HCT116 (cell line): ENCODE results near the gene TACR2. TPM values are rescaled to one million over a fixed set of nuclear protein-coding genes. Genes with fewer than 3 reads are reported as not detected.

Source experiments
- ATAC-seq: fragments of 200-7000 bp; cut with Tn5 transposase; 2 replicates; pipeline ENCODE4 v1.9.1; 2020; ENCODE audit warnings: mild to moderate bottlenecking, moderate library complexity
- BruUV-seq: library from RNA; stranded (reverse); fragments of 400-500 nt; replicated peaks from 2 replicates; lab custom pipeline; 2021; lab: Mats Ljungman, UMichigan
- CTCF ChIA-PET: fragments of 300-600 bp; sonication (Branson Sonifier 250); formaldehyde crosslinking; loops from one replicate; lab custom pipeline; 2021; ENCODE audit warnings: antibody characterized with exemption; lab: Charles Lee
- POLR2A ChIA-PET: fragments of 300-600, 350-600 bp; sonication (Branson Sonifier 250); formaldehyde crosslinking; loops from one replicate; lab custom pipeline; 2021; ENCODE audit warnings: antibody characterized with exemption; lab: Charles Lee
- RAD21 ChIA-PET, 2 experiments: fragments of 300-600 bp; sonication (Branson Sonifier 250); formaldehyde crosslinking; loops; one replicate each; lab custom pipeline; 2023; ENCODE audit warnings: low total read pairs in 2 of 2; ENCODE audit not compliant: uncharacterized antibody in 2 of 2, unreplicated experiment in 2 of 2, low non-redundant PET in 1 of 2; lab: Charles Lee
- DNase-seq: peaks from one replicate; pipeline ENCODE4 v3.0.0-alpha.2; 2010; ENCODE audit warnings: low read depth, low spot score
- H2AFZ ChIP-seq: fragments of 200-600 bp; shearing (Covaris generic), sonication (generic); 2 replicates; pipeline ENCODE4 v1.6.1; 2017; ENCODE audit warnings: low read depth, mixed run types, mixed read lengths, antibody characterized with exemption, low read length; ENCODE audit not compliant: poor library complexity, severe bottlenecking
- H3K27ac ChIP-seq: 2 replicates; pipeline ENCODE4 v1.5.1; 2012; ENCODE audit warnings: low read depth, low read length
- H3K27me3 ChIP-seq: fragments of 200-600 bp; sonication (generic); 2 replicates; pipeline ENCODE4 v1.6.1; 2016; ENCODE audit warnings: mixed run types, low read length, mixed read lengths; ENCODE audit not compliant: insufficient read depth
- H3K36me3 ChIP-seq, 2 experiments: fragments of 200-500 bp in 1 of 2; fragments of 200-600 bp in 1 of 2; sonication (Bioruptor generic) in 1 of 2; sonication (generic) in 1 of 2; 2 replicates each; pipeline versions ENCODE4 v1.5.1 to v1.6.1; 2014 to 2016; ENCODE audit warnings: low read length in 2 of 2, inconsistent platforms in 1 of 2, mixed read lengths in 1 of 2, mixed run types in 1 of 2; ENCODE audit not compliant: insufficient read depth in 2 of 2, control insufficient read depth in 1 of 2
- H3K4me1 ChIP-seq, 2 experiments: fragments of 200-600 bp in 1 of 2; sonication (generic) in 1 of 2; 2 replicates each; pipeline versions ENCODE4 v1.5.1 to v1.6.1; 2012 to 2017; ENCODE audit warnings: low read length in 2 of 2, inconsistent platforms in 1 of 2, mild to moderate bottlenecking in 1 of 2, mixed read lengths in 1 of 2, mixed run types in 1 of 2, moderate library complexity in 1 of 2; ENCODE audit not compliant: insufficient read depth in 2 of 2, control insufficient read depth in 1 of 2
- H3K4me2 ChIP-seq: fragments of 200-600 bp; sonication (generic); 2 replicates; pipeline ENCODE4 v1.6.1; 2017; ENCODE audit warnings: mixed run types, low read length, mixed read lengths
- H3K4me3 ChIP-seq, 2 experiments: fragments of 200-600 bp in 1 of 2; sonication (generic) in 1 of 2; replicated peaks in 1 of 2; 2 replicates each; pipeline ENCODE4 v1.5.1; 2011 to 2016; ENCODE audit warnings: low read length in 2 of 2, control low read depth in 1 of 2, low read depth in 1 of 2, mild to moderate bottlenecking in 1 of 2, mixed read lengths in 1 of 2, mixed run types in 1 of 2
- H3K79me2 ChIP-seq: fragments of 200-600 bp; sonication (generic); 2 replicates; pipeline ENCODE4 v1.6.1; 2017; ENCODE audit warnings: mild to moderate bottlenecking, mixed run types, low read length, moderate library complexity, mixed read lengths; ENCODE audit not compliant: insufficient read depth
- H3K9ac ChIP-seq: fragments of 200-600 bp; sonication (generic); 2 replicates; pipeline ENCODE4 v1.6.1; 2016; ENCODE audit warnings: low read length, mixed read lengths
- H3K9me2 ChIP-seq: fragments of 200-600 bp; sonication (generic), shearing (Covaris generic); 2 replicates; pipeline ENCODE4 v1.6.1; 2017; ENCODE audit warnings: mixed run types, mild to moderate bottlenecking, moderate library complexity; ENCODE audit not compliant: insufficient read depth
- H3K9me3 ChIP-seq, 2 experiments: fragments of 200-500 bp in 1 of 2; fragments of 200-600 bp in 1 of 2; sonication (Bioruptor generic) in 1 of 2; sonication (generic) in 1 of 2; 2 replicates each; pipeline ENCODE4 v1.6.1; 2014 to 2017; ENCODE audit warnings: low read length in 2 of 2, mixed read lengths in 2 of 2, inconsistent platforms in 1 of 2, low read depth in 1 of 2, mild to moderate bottlenecking in 1 of 2, mixed run types in 1 of 2, moderate library complexity in 1 of 2; ENCODE audit not compliant: control insufficient read depth in 1 of 2, insufficient read depth in 1 of 2
- H4K20me1 ChIP-seq: fragments of 200-600 bp; sonication (generic), shearing (Covaris generic); 2 replicates; pipeline ENCODE4 v1.6.1; 2017; ENCODE audit warnings: mixed run types, mild to moderate bottlenecking, moderate library complexity; ENCODE audit not compliant: insufficient read depth
- ATF3 ChIP-seq: IDR thresholded peaks from 2 replicates; pipeline ENCODE4 v1.6.1; 2012
- CBX3 ChIP-seq: IDR thresholded peaks from 2 replicates; pipeline ENCODE4 v1.6.1; 2012; ENCODE audit warnings: low read depth
- EGR1 ChIP-seq: IDR thresholded peaks from 2 replicates; pipeline ENCODE4 v1.6.1; 2012; ENCODE audit warnings: low read depth
- ELF1 ChIP-seq: IDR thresholded peaks from 2 replicates; pipeline ENCODE4 v1.6.1; 2012; ENCODE audit warnings: low read depth, borderline replicate concordance
- EZH2phosphoT487 ChIP-seq: fragments of 200-600 bp; IDR thresholded peaks from 2 replicates; pipeline ENCODE4 v1.6.1; 2018; ENCODE audit warnings: antibody characterized with exemption, borderline replicate concordance
- FOSL1 ChIP-seq: IDR thresholded peaks from 2 replicates; pipeline ENCODE4 v1.6.1; 2012; ENCODE audit warnings: low read depth
- JUND ChIP-seq: IDR thresholded peaks from 2 replicates; pipeline ENCODE4 v1.6.1; 2012
- POLR2A ChIP-seq: IDR thresholded peaks from 2 replicates; pipeline ENCODE4 v1.7.0; 2011; ENCODE audit warnings: borderline replicate concordance; ENCODE audit not compliant: insufficient read depth, insufficient read length; ENCODE audit errors: extremely low read depth
- POLR2AphosphoS5 ChIP-seq: IDR thresholded peaks from 2 replicates; pipeline ENCODE4 v1.6.1; 2011; ENCODE audit warnings: mild to moderate bottlenecking, low read depth, low read length, moderate library complexity
- RAD21 ChIP-seq: IDR thresholded peaks from 2 replicates; pipeline ENCODE4 v1.6.1; 2012; ENCODE audit warnings: low read depth, mild to moderate bottlenecking
- REST ChIP-seq: IDR thresholded peaks from 2 replicates; pipeline ENCODE4 v1.6.1; 2012; ENCODE audit warnings: low read depth
- SIN3A ChIP-seq: IDR thresholded peaks from 2 replicates; pipeline ENCODE4 v1.6.1; 2012; ENCODE audit warnings: low read depth
- SP1 ChIP-seq: IDR thresholded peaks from 2 replicates; pipeline ENCODE4 v1.6.1; 2012; ENCODE audit warnings: low read depth
- ZBTB33 ChIP-seq: IDR thresholded peaks from 2 replicates; pipeline ENCODE4 v1.6.1; 2011; ENCODE audit warnings: mild to moderate bottlenecking, low read length, moderate library complexity; ENCODE audit not compliant: insufficient replicate concordance; ENCODE audit errors: extremely low read depth
- ZNF274 ChIP-seq: fragments of 200-500 bp; sonication (Bioruptor generic); IDR thresholded peaks from 2 replicates; pipeline ENCODE4 v1.6.1; 2014; ENCODE audit warnings: mild to moderate bottlenecking, low read depth, low read length, inconsistent platforms
- intact Hi-C: fragments of 100-400 bp; cut with micrococcal nuclease; formaldehyde crosslinking; loops from 2 replicates; pipeline ENCODE4 v1.10.0; 2022
- total RNA-seq: library from RNA; stranded (reverse); gene quantifications from one replicate; pipeline ENCODE4 v1.2.1, GENCODE V29; 2021; ENCODE audit not compliant: unreplicated experiment

TACR2 gene
- total RNA-seq, 1 experiment from 2014 or later = not detected

- H4K20me1 ChIP-seq = no peaks in the 10 kb centered on the region
- ATAC-seq = no peak
- intact Hi-C loops = no loop called here
- no peak for TF ChIP-seq POLR2AphosphoS5
- no peak for TF ChIP-seq POLR2A
- no peak for TF ChIP-seq RAD21
- no peak for TF ChIP-seq ELF1
- TF ChIP-seq REST = no peak
- TF ChIP-seq ATF3 = no peak
- TF ChIP-seq ZNF274 = no peak
- TF ChIP-seq SP1 = no peak
- TF ChIP-seq JUND = no peak
- TF ChIP-seq EZH2phosphoT487 = no peak
- no peak for TF ChIP-seq EGR1
- no peak for TF ChIP-seq CBX3
- TF ChIP-seq SIN3A = no peak
- no peak for TF ChIP-seq FOSL1
- no peak for TF ChIP-seq ZBTB33
- H3K9ac ChIP-seq = no peak overlapping the region
- H3K79me2 ChIP-seq = no peaks in the 10 kb centered on the region
- no peak for DNase-seq
- H3K4me2 ChIP-seq = no peak overlapping the region
- BruUV-seq = no TSS peak
- ChIA-PET CTCF (no interaction called here), RAD21 (no interaction called here), POLR2A (no interaction called here)
- H3K27ac ChIP-seq = no peak overlapping the region
- H2AFZ ChIP-seq = no peak overlapping the region
- no peaks in the 10 kb centered on the region for H3K9me3 ChIP-seq
- H3K4me1 ChIP-seq = peaks cover 0 to 7% of the 10 kb centered on the region in 2 experiments; a peak in 1 of 4 replicates
- H3K4me3 ChIP-seq = no peak overlapping the region
- no peaks in the 10 kb centered on the region for H3K9me2 ChIP-seq
- H3K27me3 ChIP-seq = no peaks in the 10 kb centered on the region
- H3K36me3 ChIP-seq = peaks cover 8 to 11% of the 10 kb centered on the region in 2 experiments; a peak in 3 of 4 replicates
These were observed 29.2 kb downstream of the TACR2 start for GRCh38 chr10:69387500-69387899.
